ENCODE data around the gene RAB6B. TPM values are rescaled to one million over a fixed set of nuclear protein-coding genes. Genes with fewer than 3 reads are reported as not detected.

The RAB6B gene
- total and polyA plus RNA-seq, 2 of the 4 experiments (the other 2 are of a cell fraction), result 0.18 to 1.2 TPM

- Histone ChIP-seq H2AFZ (replicated peaks; ENCODE audit: low read length, poor library complexity) (no peak overlapping the region), H4K20me1 (ENCODE audit: insufficient read depth, low read length) (no peaks in the 10 kb centered on the region), H3K4ac (ENCODE audit: low read depth, low read length) (no peak overlapping the region), H3K36me3 (ENCODE audit: control insufficient read depth, insufficient read depth, low read length) (no peaks in the 10 kb centered on the region), H2AK9ac (replicated peaks; ENCODE audit: low read depth, low read length, poor library complexity) (no peak overlapping the region), H3K27ac (ENCODE audit: insufficient read depth, low read length) (no peak overlapping the region), H3K9ac (ENCODE audit: low read depth, low read length) (no peak overlapping the region), H4K8ac (ENCODE audit: low read depth in 2 of 2, low read length in 2 of 2) (no peak overlapping the region), H4K5ac (ENCODE audit: low read depth, low read length) (no peak overlapping the region), H3K23ac (ENCODE audit: low read depth, low read length) (no peak overlapping the region), H3K9me3 (ENCODE audit: control insufficient read depth, insufficient read depth, low read length) (no peaks in the 10 kb centered on the region), H2BK5ac (ENCODE audit: low read depth, low read length, poor library complexity, severe bottlenecking) (no peak overlapping the region), H3K14ac (replicated peaks; ENCODE audit: low read depth, low read length) (no peak overlapping the region), H2BK20ac (ENCODE audit: low read depth, low read length) (no peak overlapping the region), H3K9me1 (ENCODE audit: insufficient read depth, low read length) (no peaks in the 10 kb centered on the region), H3K4me3 (ENCODE audit: insufficient read depth, low read depth, low read length) (no peak overlapping the region), H3K79me1 (ENCODE audit: low read depth in 1 of 2, low read length in 2 of 2) (no peaks in the 10 kb centered on the region), H3K4me2 (ENCODE audit: low read depth, low read length) (no peak overlapping the region), H3K4me1 (ENCODE audit: control insufficient read depth, insufficient read depth, low read length) (no peaks in the 10 kb centered on the region), H3K56ac (ENCODE audit: extremely low read depth, insufficient read depth, low read length) (no peak overlapping the region), H3K27me3 (ENCODE audit: control insufficient read depth, insufficient read depth, low read length) (peaks cover 27% of the 10 kb centered on the region), H2BK15ac (ENCODE audit: low read depth, low read length) (no peak overlapping the region), H4K91ac (ENCODE audit: insufficient read depth, low read depth, low read length) (no peak overlapping the region), H3K18ac (ENCODE audit: low read depth, low read length) (no peak overlapping the region), H2AK5ac (ENCODE audit: low read depth, low read length) (no peak overlapping the region), H2BK120ac (ENCODE audit: low read depth, low read length) (no peak overlapping the region)
- DNase-seq, result no peak
- no peak for ATAC-seq (ENCODE audit: low read depth)
- no TSS peak for BruUV-seq (replicated peaks)
- intact Hi-C loops (cut with micrococcal nuclease) (no loop called here), dilution Hi-C loops (cut with HindIII; ENCODE audit: low sequenced_read_pairs, unreplicated experiment) (no loop called here), in situ Hi-C loops (cut with MboI; ENCODE audit: low sequenced_read_pairs) (no loop called here)
- TF ChIP-seq, protein P1, sequence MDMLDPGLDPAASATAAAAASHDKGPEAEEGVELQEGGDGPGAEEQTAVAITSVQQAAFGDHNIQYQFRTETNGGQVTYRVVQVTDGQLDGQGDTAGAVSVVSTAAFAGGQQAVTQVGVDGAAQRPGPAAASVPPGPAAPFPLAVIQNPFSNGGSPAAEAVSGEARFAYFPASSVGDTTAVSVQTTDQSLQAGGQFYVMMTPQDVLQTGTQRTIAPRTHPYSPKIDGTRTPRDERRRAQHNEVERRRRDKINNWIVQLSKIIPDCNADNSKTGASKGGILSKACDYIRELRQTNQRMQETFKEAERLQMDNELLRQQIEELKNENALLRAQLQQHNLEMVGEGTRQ (IDR thresholded peaks at IDR 0.05; ENCODE audit: low read depth, low read length), result no peak
- TF ChIP-seq MXI1 (IDR thresholded peaks at IDR 0.05; ENCODE audit: borderline replicate concordance, low read depth, low read length), result no peak
- no peak for TF ChIP-seq NFE2L2 (IDR thresholded peaks at IDR 0.05; ENCODE audit: low read depth, low read length)
- no peak for TF ChIP-seq POLR2A (IDR thresholded peaks at IDR 0.05; ENCODE audit: low read depth, low read length)
- TF ChIP-seq FOS (IDR thresholded peaks at IDR 0.05; ENCODE audit: low read depth, low read length), result no peak
- no peak for TF ChIP-seq BHLHE40 (IDR thresholded peaks at IDR 0.05; ENCODE audit: low read depth, low read length)
- no peak for TF ChIP-seq MAFK (IDR thresholded peaks at IDR 0.05; ENCODE audit: low read depth, low read length)
- TF ChIP-seq MAZ (IDR thresholded peaks at IDR 0.05; ENCODE audit: borderline replicate concordance, low read depth, low read length), result no peak
- TF ChIP-seq, protein P2, sequence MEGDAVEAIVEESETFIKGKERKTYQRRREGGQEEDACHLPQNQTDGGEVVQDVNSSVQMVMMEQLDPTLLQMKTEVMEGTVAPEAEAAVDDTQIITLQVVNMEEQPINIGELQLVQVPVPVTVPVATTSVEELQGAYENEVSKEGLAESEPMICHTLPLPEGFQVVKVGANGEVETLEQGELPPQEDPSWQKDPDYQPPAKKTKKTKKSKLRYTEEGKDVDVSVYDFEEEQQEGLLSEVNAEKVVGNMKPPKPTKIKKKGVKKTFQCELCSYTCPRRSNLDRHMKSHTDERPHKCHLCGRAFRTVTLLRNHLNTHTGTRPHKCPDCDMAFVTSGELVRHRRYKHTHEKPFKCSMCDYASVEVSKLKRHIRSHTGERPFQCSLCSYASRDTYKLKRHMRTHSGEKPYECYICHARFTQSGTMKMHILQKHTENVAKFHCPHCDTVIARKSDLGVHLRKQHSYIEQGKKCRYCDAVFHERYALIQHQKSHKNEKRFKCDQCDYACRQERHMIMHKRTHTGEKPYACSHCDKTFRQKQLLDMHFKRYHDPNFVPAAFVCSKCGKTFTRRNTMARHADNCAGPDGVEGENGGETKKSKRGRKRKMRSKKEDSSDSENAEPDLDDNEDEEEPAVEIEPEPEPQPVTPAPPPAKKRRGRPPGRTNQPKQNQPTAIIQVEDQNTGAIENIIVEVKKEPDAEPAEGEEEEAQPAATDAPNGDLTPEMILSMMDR (conservative IDR thresholded peaks at IDR 0.05; ENCODE audit: low read depth, low read length), result no peak
- no peak for TF ChIP-seq RCOR1 (IDR thresholded peaks at IDR 0.05; ENCODE audit: insufficient replicate concordance, low read length)
- TF ChIP-seq SMC3 (IDR thresholded peaks at IDR 0.05; ENCODE audit: low read depth, low read length), result no peak
- TF ChIP-seq RAD21 (IDR thresholded peaks at IDR 0.05; ENCODE audit: low read length), result no peak
- TF ChIP-seq, protein P3, sequence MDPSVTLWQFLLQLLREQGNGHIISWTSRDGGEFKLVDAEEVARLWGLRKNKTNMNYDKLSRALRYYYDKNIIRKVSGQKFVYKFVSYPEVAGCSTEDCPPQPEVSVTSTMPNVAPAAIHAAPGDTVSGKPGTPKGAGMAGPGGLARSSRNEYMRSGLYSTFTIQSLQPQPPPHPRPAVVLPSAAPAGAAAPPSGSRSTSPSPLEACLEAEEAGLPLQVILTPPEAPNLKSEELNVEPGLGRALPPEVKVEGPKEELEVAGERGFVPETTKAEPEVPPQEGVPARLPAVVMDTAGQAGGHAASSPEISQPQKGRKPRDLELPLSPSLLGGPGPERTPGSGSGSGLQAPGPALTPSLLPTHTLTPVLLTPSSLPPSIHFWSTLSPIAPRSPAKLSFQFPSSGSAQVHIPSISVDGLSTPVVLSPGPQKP (IDR thresholded peaks at IDR 0.05; ENCODE audit: borderline replicate concordance, low read depth, low read length), result no peak
- no peak for TF ChIP-seq RFX5 (IDR thresholded peaks at IDR 0.05; ENCODE audit: low read depth, low read length)
- TF ChIP-seq CHD1 (IDR thresholded peaks at IDR 0.05; ENCODE audit: low read depth, low read length), result no peak
- no peak for TF ChIP-seq CEBPB (IDR thresholded peaks at IDR 0.05; ENCODE audit: low read depth, low read length)
- CTCF ChIA-PET, result interaction anchor here (0.7 kb wide), 1 partner anchor 293 kb away, joined by 5 read pairs; no protein-coding TSS in a partner anchor
- 28% methylated on average over 2 of the region's 5 CpGs; no CpG with 5 or more reads in 1 of the 2 experiments for WGBS, 2 experiments (ENCODE audit: extremely low coverage in 2 of 2, insufficient read length in 1 of 2)
- POLR2A ChIA-PET (ENCODE audit: unreplicated experiment), result no interaction called here
These were observed 44.3 kb downstream of the RAB6B start for GRCh38 chr3:133851266-133851906.
